Loucy (cell line): Measurements from ENCODE around the gene PTGDS.

ENCODE experiments used
- H2AFZ ChIP-seq: fragments of 200-600 bp; sonication (generic); 2 replicates; pipeline ENCODE4 v1.6.0; 2016; ENCODE audit warnings: antibody characterized with exemption, mild to moderate bottlenecking, low read length, moderate library complexity
- H3F3A ChIP-seq: fragments of 200-600 bp; 2 replicates; pipeline ENCODE4 v1.6.0; 2016; ENCODE audit warnings: antibody characterized with exemption, low read depth, mild to moderate bottlenecking
- H3K27me3 ChIP-seq: fragments of 200-600 bp; sonication (generic); 2 replicates; pipeline ENCODE4 v1.6.1; 2014; ENCODE audit warnings: low read length, mild to moderate bottlenecking; ENCODE audit not compliant: insufficient read depth, poor library complexity, severe bottlenecking
- H3K36me3 ChIP-seq: fragments of 200-600 bp; sonication (generic); 2 replicates; pipeline ENCODE4 v1.6.1; 2016; ENCODE audit warnings: low read length; ENCODE audit not compliant: insufficient read depth
- H3K4me1 ChIP-seq: fragments of 200-600 bp; sonication (generic); 2 replicates; pipeline ENCODE4 v1.5.1; 2014; ENCODE audit warnings: low read length, mild to moderate bottlenecking; ENCODE audit not compliant: insufficient read depth, poor library complexity, severe bottlenecking
- H3K4me2 ChIP-seq: fragments of 200-600 bp; sonication (generic); 2 replicates; pipeline ENCODE4 v1.6.0; 2014; ENCODE audit warnings: antibody characterized with exemption, low read length, low read depth, mild to moderate bottlenecking; ENCODE audit not compliant: poor library complexity, severe bottlenecking
- H3K4me3 ChIP-seq: fragments of 200-600 bp; sonication (generic); 2 replicates; pipeline ENCODE4 v1.5.1; 2014; ENCODE audit warnings: low read length, mild to moderate bottlenecking, mixed read lengths; ENCODE audit not compliant: poor library complexity, severe bottlenecking
- H3K79me2 ChIP-seq: fragments of 200-600 bp; sonication (generic); 2 replicates; pipeline ENCODE4 v1.6.1; 2014; ENCODE audit warnings: low read length; ENCODE audit not compliant: insufficient read depth
- H3K9ac ChIP-seq: fragments of 200-600 bp; sonication (generic); 2 replicates; pipeline ENCODE4 v1.6.0; 2014; ENCODE audit warnings: mild to moderate bottlenecking, low read depth, low read length, moderate library complexity; ENCODE audit not compliant: poor library complexity, severe bottlenecking
- H3K9me2 ChIP-seq: fragments of 200-600 bp; sonication (generic); replicated peaks from 2 replicates; pipeline ENCODE4 v1.6.1; 2016; ENCODE audit warnings: low read depth, low read length, mixed read lengths
- H3K9me3 ChIP-seq: fragments of 200-600 bp; sonication (generic); 2 replicates; pipeline ENCODE4 v1.6.1; 2014; ENCODE audit warnings: mild to moderate bottlenecking, antibody characterized with exemption, low read length, low read depth; ENCODE audit not compliant: insufficient read depth
- H4K20me1 ChIP-seq: fragments of 200-600 bp; sonication (generic); 2 replicates; pipeline ENCODE4 v1.6.0; 2014; ENCODE audit warnings: antibody characterized with exemption, low read length, mild to moderate bottlenecking; ENCODE audit not compliant: insufficient read depth, poor library complexity, severe bottlenecking
- CTCF ChIP-seq: fragments of 200-600 bp; sonication (generic); conservative IDR thresholded peaks from 2 replicates; pipeline ENCODE4 v1.5.1; 2014; ENCODE audit warnings: mild to moderate bottlenecking, antibody characterized with exemption, low read length
- EZH2phosphoT487 ChIP-seq: fragments of 200-600 bp; IDR thresholded peaks from 2 replicates; pipeline ENCODE4 v1.6.1; 2018; ENCODE audit warnings: antibody characterized with exemption, mild to moderate bottlenecking, moderate library complexity, borderline replicate concordance

The PTGDS gene

GRCh38 chr9:136978865-136979544 is 1.7 kb downstream of the PTGDS start:
- H3K4me2 ChIP-seq = no peak overlapping the region
- H3K79me2 ChIP-seq = no peaks in the 10 kb centered on the region
- H4K20me1 ChIP-seq = no peaks in the 10 kb centered on the region
- H3K4me3 ChIP-seq = no peak overlapping the region
- no peaks in the 10 kb centered on the region for H3K9me2 ChIP-seq
- H3K9ac ChIP-seq = no peak overlapping the region
- no peak for TF ChIP-seq CTCF
- TF ChIP-seq EZH2phosphoT487 = no peak
- peaks cover 5% of the 10 kb centered on the region for H3K4me1 ChIP-seq
- H3F3A ChIP-seq = no peaks in the 10 kb centered on the region
- H3K36me3 ChIP-seq = no peaks in the 10 kb centered on the region
- no peak overlapping the region for H2AFZ ChIP-seq
- no peaks in the 10 kb centered on the region for H3K27me3 ChIP-seq
- H3K9me3 ChIP-seq = no peaks in the 10 kb centered on the region

GRCh38 chr9:136979769-136980587 is 2.7 kb downstream of the PTGDS start:
- H3K4me1 ChIP-seq = peaks cover 5% of the 10 kb centered on the region
- H3K79me2 ChIP-seq = no peaks in the 10 kb centered on the region
- H3F3A ChIP-seq = no peaks in the 10 kb centered on the region
- no peak overlapping the region for H2AFZ ChIP-seq
- H3K36me3 ChIP-seq = no peaks in the 10 kb centered on the region
- H3K27me3 ChIP-seq = no peaks in the 10 kb centered on the region
- no peak overlapping the region for H3K9ac ChIP-seq
- H3K4me3 ChIP-seq = no peak overlapping the region
- no peak for TF ChIP-seq CTCF
- TF ChIP-seq EZH2phosphoT487 = no peak
- H3K4me2 ChIP-seq = no peak overlapping the region
- no peaks in the 10 kb centered on the region for H4K20me1 ChIP-seq
- H3K9me2 ChIP-seq = no peaks in the 10 kb centered on the region
- no peaks in the 10 kb centered on the region for H3K9me3 ChIP-seq

- no peaks in the 10 kb centered on the region for H3K9me2 ChIP-seq
- no peaks in the 10 kb centered on the region for H3K27me3 ChIP-seq
- no peak for TF ChIP-seq EZH2phosphoT487
- TF ChIP-seq CTCF = no peak
- H3K79me2 ChIP-seq = no peaks in the 10 kb centered on the region
- no peak overlapping the region for H3K9ac ChIP-seq
- no peaks in the 10 kb centered on the region for H4K20me1 ChIP-seq
- no peak overlapping the region for H2AFZ ChIP-seq
- no peaks in the 10 kb centered on the region for H3F3A ChIP-seq
- no peak overlapping the region for H3K4me3 ChIP-seq
- H3K9me3 ChIP-seq = no peaks in the 10 kb centered on the region
- no peaks in the 10 kb centered on the region for H3K4me1 ChIP-seq
- no peaks in the 10 kb centered on the region for H3K36me3 ChIP-seq
- no peak overlapping the region for H3K4me2 ChIP-seq
Observed at GRCh38 chr9:136980669-136981478, 3.6 kb downstream of the PTGDS start.
